Measurements from ENCODE around the gene COQ4. TPM values are rescaled to one million over a fixed set of nuclear protein-coding genes. Genes with fewer than 3 reads are reported as not detected.

COQ4 gene
- total and polyA plus RNA-seq, 4 donors, result 12.8 to 53.3 (median 33.8) TPM

GRCh38 chr9:128343855-128344254, 21.2 kb downstream of the COQ4 start:
- H3K27me3 ChIP-seq (ENCODE audit: control insufficient read depth in 4 of 4, insufficient read depth in 4 of 4, low read length in 3 of 4), result no peaks in the 10 kb centered on the region
- peaks cover 9 to 40% (median 24%) of the 10 kb centered on the region in 4 donors for H3K36me3 ChIP-seq (ENCODE audit: control insufficient read depth in 4 of 4, insufficient read depth in 3 of 4, low read depth in 1 of 4, low read length in 3 of 4)
- no peaks in the 10 kb centered on the region for H3K9me3 ChIP-seq (ENCODE audit: control insufficient read depth in 4 of 4, low read length in 3 of 4)
- 89% methylated on average over 4 of the region's 4 CpGs for WGBS
- no peak for DNase-seq (ENCODE audit: low spot score)
- TF ChIP-seq, protein P1, sequence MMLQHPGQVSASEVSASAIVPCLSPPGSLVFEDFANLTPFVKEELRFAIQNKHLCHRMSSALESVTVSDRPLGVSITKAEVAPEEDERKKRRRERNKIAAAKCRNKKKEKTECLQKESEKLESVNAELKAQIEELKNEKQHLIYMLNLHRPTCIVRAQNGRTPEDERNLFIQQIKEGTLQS (IDR thresholded peaks at IDR 0.05), result no peak
- TF ChIP-seq RXRA (IDR thresholded peaks at IDR 0.05) (no peak), TAF1 (conservative IDR thresholded peaks at IDR 0.05) (no peak), JUND (IDR thresholded peaks at IDR 0.05) (no peak), RAD21 (IDR thresholded peaks at IDR 0.05) (no peak), CTCF (IDR thresholded peaks at IDR 0.05; ENCODE audit: low read depth, low read length, missing input control) (no peak), YY1 (IDR thresholded peaks at IDR 0.05) (no peak), FOXA1 (IDR thresholded peaks at IDR 0.05) (no peak), HNF4G (IDR thresholded peaks at IDR 0.05) (no peak), HNF4A (conservative IDR thresholded peaks at IDR 0.05) (no peak), SP1 (IDR thresholded peaks at IDR 0.05) (no peak), REST (IDR thresholded peaks at IDR 0.05) (no peak), NR2F2 (IDR thresholded peaks at IDR 0.05) (no peak), GABPA (IDR thresholded peaks at IDR 0.05 in 1 of 2, conservative IDR thresholded peaks at IDR 0.05 in 1 of 2) (no peak)
- TF ChIP-seq, protein P2, sequence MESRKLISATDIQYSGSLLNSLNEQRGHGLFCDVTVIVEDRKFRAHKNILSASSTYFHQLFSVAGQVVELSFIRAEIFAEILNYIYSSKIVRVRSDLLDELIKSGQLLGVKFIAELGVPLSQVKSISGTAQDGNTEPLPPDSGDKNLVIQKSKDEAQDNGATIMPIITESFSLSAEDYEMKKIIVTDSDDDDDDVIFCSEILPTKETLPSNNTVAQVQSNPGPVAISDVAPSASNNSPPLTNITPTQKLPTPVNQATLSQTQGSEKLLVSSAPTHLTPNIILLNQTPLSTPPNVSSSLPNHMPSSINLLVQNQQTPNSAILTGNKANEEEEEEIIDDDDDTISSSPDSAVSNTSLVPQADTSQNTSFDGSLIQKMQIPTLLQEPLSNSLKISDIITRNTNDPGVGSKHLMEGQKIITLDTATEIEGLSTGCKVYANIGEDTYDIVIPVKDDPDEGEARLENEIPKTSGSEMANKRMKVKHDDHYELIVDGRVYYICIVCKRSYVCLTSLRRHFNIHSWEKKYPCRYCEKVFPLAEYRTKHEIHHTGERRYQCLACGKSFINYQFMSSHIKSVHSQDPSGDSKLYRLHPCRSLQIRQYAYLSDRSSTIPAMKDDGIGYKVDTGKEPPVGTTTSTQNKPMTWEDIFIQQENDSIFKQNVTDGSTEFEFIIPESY (IDR thresholded peaks at IDR 0.05), result no peak
- H3K27ac ChIP-seq (ENCODE audit: low read depth in 1 of 2, low read length in 2 of 2), result no peak overlapping the region
- H3K9ac ChIP-seq (ENCODE audit: low read depth in 1 of 2, low read length in 2 of 2), result no peak overlapping the region
- H3K4me1 ChIP-seq (ENCODE audit: control insufficient read depth in 4 of 4, insufficient read depth in 4 of 4, low read length in 3 of 4), result peaks cover 0 to 18% (median 11%) of the 10 kb centered on the region in 4 donors
- H3K4me3 ChIP-seq (ENCODE audit: low read depth in 1 of 3, low read length in 3 of 3), result no peak overlapping the region

DNA sequence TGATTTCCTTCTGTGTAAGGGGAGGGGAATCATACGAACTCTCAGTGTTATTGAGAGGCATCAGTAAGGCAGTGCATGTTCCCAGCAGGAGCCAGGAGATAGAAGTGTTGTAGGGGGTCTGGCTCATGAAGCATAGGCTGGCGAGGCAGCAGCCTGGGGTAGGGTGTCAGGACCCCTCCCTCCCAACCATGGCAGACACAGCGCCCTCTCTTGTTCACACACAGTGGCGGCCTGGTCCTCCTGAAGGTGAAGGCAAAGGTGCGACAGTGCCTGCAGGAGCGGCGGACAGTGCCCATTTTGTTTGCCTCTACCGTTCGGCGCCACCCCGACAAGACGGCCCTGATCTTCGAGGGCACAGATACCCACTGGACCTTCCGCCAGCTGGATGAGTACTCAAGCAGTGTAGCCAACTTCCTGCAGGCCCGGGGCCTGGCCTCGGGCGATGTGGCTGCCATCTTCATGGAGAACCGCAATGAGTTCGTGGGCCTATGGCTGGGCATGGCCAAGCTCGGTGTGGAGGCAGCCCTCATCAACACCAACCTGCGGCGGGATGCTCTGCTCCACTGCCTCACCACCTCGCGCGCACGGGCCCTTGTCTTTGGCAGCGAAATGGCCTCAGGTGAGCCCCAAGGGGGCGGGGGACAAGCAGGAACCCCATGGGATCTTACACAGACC, 22.4 kb downstream of the COQ4 start:
- no peaks in the 10 kb centered on the region for H3K27me3 ChIP-seq (ENCODE audit: control insufficient read depth in 4 of 4, insufficient read depth in 4 of 4, low read length in 3 of 4)
- TF ChIP-seq JUND (IDR thresholded peaks at IDR 0.05), result no peak
- H3K9ac ChIP-seq (ENCODE audit: low read depth in 1 of 2, low read length in 2 of 2), result no peak overlapping the region
- no peak overlapping the region for H3K27ac ChIP-seq (ENCODE audit: low read depth in 1 of 2, low read length in 2 of 2)
- H3K4me1 ChIP-seq (ENCODE audit: control insufficient read depth in 4 of 4, insufficient read depth in 4 of 4, low read length in 3 of 4), result peaks cover 0 to 15% (median 9%) of the 10 kb centered on the region in 4 donors
- DNase-seq (ENCODE audit: low spot score), result no peak
- no peaks in the 10 kb centered on the region for H3K9me3 ChIP-seq (ENCODE audit: control insufficient read depth in 4 of 4, low read length in 3 of 4)
- no peak overlapping the region for H3K4me3 ChIP-seq (ENCODE audit: low read depth in 1 of 3, low read length in 3 of 3)
- 97% methylated on average over 28 of the region's 28 CpGs for WGBS
- peaks cover 13 to 47% (median 24%) of the 10 kb centered on the region in 4 donors for H3K36me3 ChIP-seq (ENCODE audit: control insufficient read depth in 4 of 4, insufficient read depth in 3 of 4, low read depth in 1 of 4, low read length in 3 of 4)
